Ramos (cell line): ENCODE results near the gene XAB2.

Source experiments
- in situ Hi-C: fragments of 300-500 bp; cut with MboI; formaldehyde crosslinking; loops from one replicate; pipeline ENCODE4 v1.14.3; 2022; ENCODE audit warnings: low sequenced_read_pairs; ENCODE audit not compliant: unreplicated experiment

Gene XAB2

DNA sequence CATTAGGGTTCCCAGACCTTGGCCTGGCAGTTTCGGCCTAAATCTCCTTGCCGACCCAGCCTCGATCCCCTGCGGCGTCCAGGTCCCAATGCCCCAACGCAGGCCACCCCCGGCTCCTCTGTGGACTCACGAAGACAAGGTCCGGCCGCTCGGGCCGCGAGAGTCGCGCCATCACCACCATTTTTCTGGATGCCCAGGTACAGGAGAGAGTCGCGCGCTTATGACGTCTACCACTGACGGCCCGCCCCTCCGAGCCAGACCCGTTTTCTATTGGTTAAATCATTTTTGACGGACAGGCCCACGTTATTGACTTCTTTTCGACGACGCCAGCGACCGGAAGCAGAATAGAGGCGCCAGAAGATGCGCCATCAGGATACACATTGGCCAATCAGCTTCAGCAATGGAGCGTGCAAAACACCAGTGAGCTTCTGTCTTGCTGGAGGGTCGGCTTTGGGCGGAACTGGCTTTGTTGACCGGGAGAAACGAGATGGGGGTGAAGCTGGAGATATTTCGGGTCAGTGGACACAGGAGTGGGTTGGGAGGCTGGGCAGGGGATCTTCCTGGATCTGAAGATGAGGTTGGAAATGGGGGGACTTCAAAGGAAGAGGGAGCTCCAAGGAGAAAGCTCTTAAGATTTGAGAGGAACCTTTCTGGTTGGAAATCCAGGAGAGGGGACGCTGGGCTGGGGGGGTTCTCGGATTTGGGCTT, at the start of gene XAB2, which contains the start of gene PET100:
Gene XAB2 (minus strand): TSS at position 199 of the 708 bp plus-strand sequence. CDS start 18 bp downstream, at position 181.
Gene PET100 (plus strand): TSS at position 447 of the 708 bp plus-strand sequence. CDS start 41 bp downstream, at position 488.
- in situ Hi-C loops = no loop called here

DNA sequence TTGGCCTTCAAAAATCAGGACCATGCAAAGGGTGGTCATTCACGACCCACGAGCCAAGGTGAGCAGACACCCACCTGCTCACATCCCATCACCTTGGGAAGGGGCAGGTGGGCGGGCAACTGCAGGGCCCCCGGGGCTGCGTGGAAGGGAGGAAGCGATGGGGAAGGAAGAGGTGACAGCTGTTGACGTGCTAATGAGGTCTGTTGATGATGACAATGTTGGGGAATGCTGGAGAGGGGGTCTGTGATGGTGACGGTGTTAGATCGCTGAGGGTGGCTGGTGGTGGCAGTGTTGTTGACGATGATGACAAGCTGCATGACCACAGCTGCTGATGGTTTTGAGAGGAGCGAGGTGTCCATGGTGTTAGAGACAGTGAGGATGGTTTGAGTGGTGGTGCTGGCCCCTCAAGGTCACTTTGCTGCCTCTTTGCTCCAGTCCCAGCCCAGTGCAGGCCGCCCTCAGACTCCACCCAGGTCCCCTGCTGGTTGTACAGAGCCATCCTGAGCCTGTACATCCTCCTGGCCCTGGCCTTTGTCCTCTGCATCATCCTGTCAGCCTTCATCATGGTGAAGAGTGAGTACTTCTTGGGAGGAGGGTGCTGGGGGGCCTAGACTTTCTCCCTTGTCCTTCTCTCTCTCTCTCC, 48.4 kb upstream of the XAB2 start:
- in situ Hi-C loops = no loop called here

DNA sequence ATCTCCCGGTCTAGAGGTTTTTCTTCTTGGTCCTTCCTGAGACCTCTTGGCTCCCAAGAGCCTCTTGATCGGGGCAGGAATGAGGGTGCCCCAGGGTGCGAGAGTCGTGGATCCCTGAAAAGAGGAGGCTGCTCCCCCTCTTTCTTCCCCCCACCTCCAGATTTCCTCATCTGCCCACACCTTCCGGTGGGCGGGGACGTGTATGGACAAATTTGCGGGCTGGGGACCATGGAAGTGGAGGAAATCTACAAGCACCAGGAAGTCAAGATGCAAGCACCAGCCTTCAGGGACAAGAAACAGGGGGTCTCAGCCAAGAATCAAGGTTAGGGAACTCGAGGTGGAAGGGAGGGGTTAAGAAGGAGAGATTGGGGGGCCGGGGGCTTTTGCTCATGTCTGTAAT, 47.5 kb upstream of the XAB2 start, which contains the start of gene MCEMP1:
Gene MCEMP1 (plus strand): TSS at position 237 of the 400 bp plus-strand sequence. CDS start 31 bp downstream, at position 268.
- in situ Hi-C loops = no loop called here

DNA sequence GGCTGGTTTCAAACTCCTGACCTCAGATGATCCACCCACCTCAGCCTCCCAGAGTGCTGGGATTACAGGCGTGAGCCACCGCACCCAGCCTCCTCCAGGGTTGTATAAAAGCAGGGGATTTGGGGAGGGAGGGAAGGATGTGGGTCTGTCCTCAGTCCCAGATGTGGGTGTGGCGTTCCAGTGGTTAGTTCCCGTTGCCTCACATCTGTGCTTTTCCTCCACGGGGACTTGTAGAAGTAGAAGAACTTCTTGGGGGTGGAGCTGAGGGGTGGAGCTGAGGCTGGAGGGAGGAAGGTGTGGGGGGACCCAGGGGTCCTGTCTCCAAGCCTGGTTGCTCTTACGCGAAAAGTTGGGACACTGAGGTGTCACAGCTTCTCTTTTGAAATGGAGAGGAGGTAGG, 47.0 kb upstream of the XAB2 start:
- in situ Hi-C loops = no loop called here

DNA sequence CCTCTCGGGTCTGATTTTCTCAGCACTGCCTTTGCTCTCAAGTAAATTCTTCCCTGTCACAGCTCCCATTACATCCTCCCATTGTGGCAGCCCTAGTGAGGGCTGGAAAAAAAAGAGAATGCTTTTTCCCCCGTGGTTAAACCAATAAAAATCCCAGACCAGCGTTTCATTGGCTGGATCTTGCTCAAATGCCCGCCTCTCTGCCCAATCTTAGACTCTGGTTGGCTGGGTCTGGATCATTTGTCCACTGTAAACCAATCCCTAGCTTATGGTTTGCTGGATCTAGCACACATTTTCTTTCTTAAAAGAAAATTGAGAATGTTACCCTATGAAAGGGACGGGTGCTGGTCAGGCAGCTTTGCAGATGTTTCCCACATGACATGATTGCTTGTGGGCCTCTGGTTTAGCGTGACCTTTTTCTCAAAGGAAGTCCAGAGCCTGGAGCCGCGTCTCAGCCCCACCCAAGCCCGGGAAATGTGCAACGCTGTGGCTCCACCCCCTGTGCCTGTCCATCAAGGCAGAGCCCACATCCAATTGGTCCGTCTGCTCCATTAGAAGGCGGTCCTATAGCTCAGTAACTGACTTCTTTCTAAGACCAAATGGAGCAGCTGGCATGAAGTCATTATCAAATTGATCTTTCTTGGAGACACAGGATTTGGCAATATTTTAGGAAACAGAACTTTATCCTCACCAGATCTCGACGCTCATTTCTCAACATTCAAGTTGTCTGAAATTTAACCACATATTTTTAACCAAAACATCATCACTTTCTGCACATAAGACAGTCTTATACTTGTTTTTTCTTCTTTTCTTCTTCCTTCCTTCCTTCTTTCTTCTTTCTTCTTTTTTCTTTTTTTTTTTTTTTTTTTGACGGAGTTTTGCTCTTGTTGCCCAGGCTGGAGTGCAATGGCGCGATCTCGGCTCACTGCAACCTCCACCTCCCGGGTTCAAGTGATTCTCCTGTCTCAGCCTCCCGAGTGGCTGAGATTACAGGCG, 45.0 kb upstream of the XAB2 start:
- in situ Hi-C loops = no loop called here

DNA sequence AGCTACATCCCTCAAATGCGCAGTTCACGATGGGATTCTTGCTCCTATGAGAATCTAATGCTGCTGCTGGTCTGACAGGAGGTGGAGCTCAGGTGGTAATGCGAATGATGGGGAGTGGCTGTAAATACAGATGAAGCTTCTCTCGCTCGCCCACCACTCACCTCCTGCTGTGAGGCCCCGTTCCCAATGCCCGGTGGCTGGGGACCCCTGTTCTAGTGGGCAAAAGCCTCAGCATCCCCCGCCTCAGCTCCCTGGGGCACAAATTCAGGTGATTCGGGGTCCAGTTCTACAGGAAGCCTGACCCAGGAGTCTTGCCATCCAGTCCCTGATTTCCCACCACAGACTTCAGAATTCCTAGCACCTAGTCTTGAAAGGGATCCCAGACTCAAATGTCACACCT, 43.2 kb upstream of the XAB2 start:
- in situ Hi-C loops = no loop called here

DNA sequence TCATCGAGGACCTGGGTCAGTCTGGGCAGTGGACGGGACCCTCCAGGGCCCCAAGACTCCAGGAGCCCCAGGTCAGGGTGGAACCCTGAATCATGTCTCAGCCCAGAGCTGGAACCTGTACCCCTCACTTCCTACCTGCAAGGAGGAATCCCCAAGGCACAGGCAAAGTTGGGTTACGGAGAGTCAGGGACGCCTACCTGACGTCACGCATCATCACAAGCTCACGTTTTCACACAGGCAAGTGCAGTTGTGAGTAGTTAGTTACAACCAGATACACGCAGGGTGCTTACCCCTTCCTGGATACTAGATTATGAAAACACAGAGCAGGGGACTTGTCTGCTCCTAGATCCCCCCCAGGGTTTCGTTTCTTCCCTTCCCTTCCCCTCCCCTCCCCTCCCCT, 41.4 kb upstream of the XAB2 start:
- in situ Hi-C loops = no loop called here

DNA sequence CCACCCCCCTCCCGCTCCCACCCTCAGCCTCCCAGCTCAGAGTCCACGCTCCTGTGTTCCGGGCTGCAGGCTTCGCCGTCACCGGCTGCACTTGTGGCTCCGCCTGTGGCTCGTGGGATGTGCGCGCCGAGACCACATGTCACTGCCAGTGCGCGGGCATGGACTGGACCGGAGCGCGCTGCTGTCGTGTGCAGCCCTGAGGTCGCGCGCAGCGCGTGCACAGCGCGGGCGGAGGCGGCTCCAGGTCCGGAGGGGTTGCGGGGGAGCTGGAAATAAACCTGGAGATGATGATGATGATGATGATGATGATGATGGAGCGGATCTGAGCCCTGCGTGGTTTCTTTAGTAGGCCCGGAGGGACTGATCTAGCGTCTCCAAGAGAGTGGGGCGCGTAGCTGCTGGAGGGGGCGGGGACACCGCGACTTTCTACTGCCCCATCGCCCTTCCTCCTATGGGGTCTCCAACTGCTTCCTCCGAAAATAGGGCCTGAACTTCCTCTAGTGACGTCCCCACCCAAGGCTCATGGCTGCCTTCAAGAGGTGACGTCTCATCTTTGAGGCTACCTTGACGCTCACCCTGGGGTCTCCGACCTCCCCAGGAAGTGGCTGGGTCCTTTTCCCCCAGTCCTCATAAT, 40.9 kb upstream of the XAB2 start:
- in situ Hi-C loops = no loop called here

DNA sequence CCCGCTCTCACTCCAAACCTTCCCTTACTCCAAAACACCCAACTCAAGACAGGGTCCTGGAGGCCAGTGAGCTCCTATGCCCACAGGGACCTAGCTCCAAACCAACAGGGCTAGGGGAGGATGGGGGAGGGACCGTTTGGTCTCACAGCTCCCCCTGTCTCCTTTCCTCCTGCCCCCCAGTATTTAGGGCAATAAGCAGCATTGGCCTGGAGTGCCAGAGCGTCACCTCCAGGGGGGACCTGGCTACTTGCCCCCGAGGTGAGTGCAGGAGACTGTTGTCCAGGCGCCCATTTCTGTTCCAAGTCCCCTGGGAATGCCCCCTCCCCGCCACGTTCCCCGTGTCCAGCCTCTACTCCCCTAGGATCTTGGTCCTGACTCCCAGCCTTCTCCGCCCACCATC, 40.3 kb upstream of the XAB2 start:
- in situ Hi-C loops = no loop called here

DNA sequence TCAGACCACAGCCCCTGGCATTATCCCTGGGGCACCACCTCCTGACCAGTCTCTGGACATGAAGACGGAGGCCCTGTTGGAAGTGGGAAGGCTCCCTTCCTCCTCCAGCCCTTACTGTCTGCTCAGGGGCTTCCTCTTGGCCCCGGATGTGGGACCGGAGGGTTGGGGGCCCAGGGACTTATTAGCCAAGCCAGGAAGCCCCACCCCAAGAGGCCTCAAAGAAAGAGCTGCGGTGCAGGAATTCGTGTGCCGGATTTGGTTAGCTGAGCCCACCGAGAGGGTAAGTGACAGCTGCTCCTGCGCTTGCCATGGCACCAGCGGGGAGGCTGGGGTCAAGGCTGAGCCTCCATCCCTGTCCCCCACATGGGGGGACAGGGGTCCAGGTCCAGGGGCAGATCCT, 39.5 kb upstream of the XAB2 start, which contains the start of gene RETN:
Gene RETN (plus strand): TSS at position 208 of the 400 bp plus-strand sequence. CDS start 278 bp downstream, outside the sequence.
- in situ Hi-C loops = no loop called here

DNA sequence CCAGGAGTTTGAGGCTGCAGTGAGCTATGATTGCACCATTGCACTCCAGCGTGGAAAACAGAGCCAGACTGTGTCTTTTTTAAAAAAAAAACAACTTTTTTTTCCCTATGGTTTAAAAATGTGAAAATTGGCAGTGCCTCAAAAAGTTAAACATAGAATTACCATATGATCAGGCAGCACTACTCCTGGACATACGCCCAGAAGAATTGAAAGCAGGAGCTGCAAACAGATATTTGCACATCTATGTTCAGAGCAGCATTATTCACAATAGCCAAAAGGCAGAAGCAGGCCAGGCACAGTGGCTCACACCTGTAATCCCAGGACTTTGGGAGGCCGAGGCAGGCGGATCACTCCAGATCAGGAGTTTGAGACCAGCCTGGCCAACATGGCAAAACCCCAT, 35.7 kb upstream of the XAB2 start:
- in situ Hi-C loops = no loop called here

DNA sequence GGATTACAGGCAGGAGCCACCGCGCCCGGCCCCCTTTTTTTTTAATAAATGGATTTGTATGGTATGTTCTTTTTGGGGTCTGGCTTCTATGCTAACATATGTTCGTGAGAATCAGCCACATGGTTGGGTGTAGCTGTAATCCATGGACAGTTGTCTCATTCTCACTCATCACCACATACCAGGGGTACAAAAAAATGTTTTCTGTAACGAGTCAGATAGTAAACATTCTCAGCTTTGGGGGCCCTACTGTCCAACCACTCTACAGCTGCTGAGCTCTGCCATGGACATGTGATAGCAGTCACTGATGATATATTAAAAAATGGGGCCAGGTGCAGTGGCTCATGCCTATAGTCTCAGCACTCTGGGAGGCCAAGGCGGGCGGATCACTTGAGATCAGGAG, 34.4 kb upstream of the XAB2 start:
- in situ Hi-C loops = no loop called here

DNA sequence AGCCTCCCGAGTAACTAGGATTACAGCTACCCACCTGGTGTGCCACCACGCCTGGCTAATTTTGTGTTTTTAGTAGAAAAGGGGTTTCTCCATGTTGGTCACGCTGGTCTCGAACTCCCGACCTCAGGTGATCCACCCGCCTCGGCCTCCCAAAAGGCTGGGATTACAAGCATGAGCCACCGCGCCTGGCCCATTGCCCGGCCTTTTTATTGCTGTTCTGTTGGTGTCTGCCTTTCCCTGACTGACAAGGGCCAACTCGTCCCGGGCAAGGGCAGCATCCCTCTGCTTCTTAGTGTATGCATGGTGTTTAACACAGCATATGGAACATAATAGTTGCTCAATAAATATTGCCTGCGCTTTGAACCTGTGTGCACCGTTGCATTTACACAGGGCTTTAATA, 33.3 kb upstream of the XAB2 start:
- in situ Hi-C loops = no loop called here

DNA sequence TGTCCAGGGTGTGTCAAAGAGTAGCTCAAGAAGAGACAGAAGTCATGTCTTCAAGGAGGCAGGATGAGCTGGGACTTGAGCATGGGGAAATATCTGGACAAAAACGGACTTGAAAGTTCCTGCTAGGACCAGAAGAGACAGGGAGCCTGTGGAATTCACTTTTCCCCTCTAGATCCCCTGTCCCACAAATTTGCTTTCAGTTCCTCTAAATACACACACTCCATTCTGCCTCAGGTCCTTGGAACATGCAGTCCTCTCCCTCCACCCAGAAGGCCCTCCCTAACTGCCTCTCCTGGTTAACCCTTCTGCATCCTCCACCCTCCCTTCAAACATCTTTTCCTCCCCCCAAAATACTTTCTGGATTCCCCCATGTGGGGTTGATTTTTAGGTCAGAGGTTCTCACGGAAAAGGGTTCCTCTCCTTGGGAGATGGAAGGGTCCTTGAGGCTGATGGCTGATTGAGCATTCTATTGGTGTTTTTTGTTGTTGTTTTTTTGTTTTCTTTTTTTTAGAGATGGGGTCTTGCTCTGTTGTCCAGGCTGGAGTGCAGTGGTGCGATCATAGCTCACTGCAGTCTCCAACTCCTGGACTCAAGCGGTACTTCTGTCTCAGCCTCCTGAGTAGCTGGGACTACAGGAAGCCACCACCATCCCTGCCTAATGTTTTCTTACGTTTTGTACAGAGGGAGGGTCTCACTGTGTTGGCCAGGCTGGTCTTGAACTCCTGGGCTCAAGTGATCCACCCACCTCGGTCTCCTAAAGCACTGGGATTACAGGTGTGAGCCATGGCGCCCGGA, 32.6 kb upstream of the XAB2 start:
- in situ Hi-C loops = no loop called here

DNA sequence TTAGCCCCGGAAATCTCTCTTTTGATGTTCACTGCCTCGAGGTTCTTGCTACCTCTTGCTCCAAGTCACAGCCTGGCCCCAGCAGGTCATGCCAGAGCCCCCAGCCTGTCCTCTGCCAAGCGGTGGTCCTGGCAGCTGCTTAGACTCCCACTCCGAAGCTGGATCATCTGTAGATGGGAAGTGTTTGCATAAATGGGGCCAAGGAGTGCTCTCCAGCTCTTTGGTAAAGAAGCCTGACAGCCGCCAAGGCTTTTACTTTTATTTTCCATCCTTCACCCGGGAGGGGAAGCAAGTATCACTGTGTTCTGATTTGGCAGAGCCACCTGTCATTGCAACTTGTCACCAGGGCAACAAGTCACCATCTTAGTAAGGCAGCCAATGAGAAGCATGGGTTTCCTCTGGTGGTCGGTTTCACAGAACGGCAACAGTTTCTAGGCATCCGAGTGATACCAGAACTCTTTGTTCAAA, 28.9 kb upstream of the XAB2 start:
- in situ Hi-C loops = no loop called here

DNA sequence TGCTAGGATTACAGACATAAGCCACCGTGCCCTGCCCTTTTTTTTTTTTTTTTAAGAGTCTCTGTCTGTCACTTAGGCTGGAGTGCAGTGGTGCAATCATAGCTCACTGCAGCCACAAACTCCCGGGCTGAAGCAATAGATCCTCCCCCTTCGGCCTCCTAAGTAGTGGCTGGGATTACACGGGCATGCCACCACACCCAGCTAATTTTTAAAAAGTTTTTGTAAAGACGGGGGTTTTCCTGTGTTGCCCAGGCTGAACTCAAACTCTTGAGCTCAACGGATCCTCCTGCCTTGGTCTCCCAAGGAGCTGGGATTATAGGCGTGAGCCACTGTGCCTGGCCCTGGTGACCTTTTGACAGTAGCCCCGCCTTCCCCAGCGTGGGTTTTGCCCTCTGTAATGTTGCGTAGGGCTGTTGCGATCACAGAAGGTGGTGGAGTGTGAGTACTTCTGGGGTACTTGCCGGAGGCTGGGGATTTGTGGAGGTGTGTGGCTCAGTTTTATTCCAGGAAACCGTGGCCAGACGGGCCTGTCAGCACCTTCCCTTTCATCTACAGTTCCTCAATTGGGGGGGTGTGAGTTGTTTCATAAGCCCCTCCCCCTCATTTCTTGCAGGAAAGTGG, 27.9 kb upstream of the XAB2 start:
- in situ Hi-C loops = no loop called here

DNA sequence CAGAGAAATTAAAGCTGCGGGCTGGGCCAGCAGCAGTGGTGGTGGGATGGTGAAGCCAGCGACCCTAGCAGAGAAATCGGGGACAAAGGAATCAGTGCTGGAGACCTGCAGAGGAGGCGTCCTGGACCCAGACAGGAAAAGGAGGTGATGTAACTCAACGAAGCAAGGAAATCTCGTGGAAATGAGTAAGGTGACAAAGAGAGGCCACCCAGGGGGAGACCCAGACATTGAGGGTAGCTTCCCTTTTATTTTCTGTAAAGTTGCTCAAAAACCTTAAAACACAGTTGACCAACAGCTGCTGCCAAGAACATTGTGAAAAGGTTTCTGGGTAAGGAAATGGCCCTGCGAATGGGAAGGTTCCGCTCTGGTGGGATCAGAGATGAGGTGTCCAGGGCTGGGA, 26.2 kb upstream of the XAB2 start:
- in situ Hi-C loops = no loop called here

DNA sequence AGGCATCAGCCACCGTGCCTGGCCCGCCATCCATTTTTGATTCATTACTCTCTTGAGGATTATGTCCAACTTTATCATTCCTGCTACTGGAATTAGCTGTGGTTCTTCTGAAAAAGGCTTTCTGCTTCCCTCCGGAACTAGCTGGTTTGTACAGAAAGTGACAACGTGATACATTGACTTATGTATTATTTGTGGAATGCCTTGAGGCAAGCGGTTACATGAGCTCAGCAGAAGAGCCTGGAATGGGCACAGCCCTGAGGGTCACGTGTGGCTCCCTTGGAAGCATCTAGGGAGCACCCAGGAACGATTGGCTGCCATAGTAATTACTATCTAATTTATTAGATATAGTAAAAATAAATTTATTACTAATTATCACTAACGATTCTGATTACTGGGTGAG, 25.1 kb upstream of the XAB2 start:
- in situ Hi-C loops = no loop called here
